Tibial nerve (tissue), 4 donors: ENCODE results near the gene AEBP1. TPM values are rescaled to one million over a fixed set of nuclear protein-coding genes. Genes with fewer than 3 reads are reported as not detected.

Experiments used
- DNase-seq, 2 donors: peaks; one replicate each; pipeline ENCODE4 v3.0.0-alpha.2; 2019; ENCODE audit warnings: low spot score in 2 of 2
- H3K27ac ChIP-seq, 4 donors: fragments of 200-600 bp; sonication (generic) in 3 of 4; one replicate each; pipeline ENCODE4 v1.5.1; 2017 to 2019; ENCODE audit warnings: mild to moderate bottlenecking in 1 of 4
- H3K27me3 ChIP-seq, 2 donors: fragments of 200-600 bp; sonication (generic) in 1 of 2; one replicate each; pipeline versions ENCODE4 v1.5.1 to v1.6.0; 2017 to 2019
- H3K36me3 ChIP-seq, 3 donors: fragments of 200-600 bp; sonication (generic); one replicate each; pipeline ENCODE4 v1.5.1; 2018 to 2019
- H3K4me1 ChIP-seq, 4 donors: fragments of 200-600 bp; sonication (generic) in 3 of 4; one replicate each; pipeline ENCODE4 v1.5.1; 2017 to 2019
- H3K4me3 ChIP-seq, 4 donors: fragments of 200-600 bp; sonication (generic) in 3 of 4; one replicate each; pipeline ENCODE4 v1.5.1; 2017 to 2019; ENCODE audit warnings: mild to moderate bottlenecking in 1 of 4, moderate library complexity in 1 of 4
- H3K9me3 ChIP-seq, 4 donors: fragments of 200-600 bp; sonication (generic) in 3 of 4; one replicate each; pipeline ENCODE4 v1.5.1; 2017 to 2019
- EP300 ChIP-seq, 2 donors: sonication (generic); formaldehyde crosslinking; IDR thresholded peaks; one replicate each; pipeline ENCODE4 v1.6.1; 2017; ENCODE audit warnings: antibody characterized with exemption in 2 of 2, mild to moderate bottlenecking in 1 of 2
- POLR2A ChIP-seq, 2 donors: fragments of 450-650 bp; IDR thresholded peaks; one replicate each; pipeline ENCODE4 v1.6.1; 2017; ENCODE audit warnings: antibody characterized with exemption in 2 of 2, mild to moderate bottlenecking in 2 of 2, moderate library complexity in 2 of 2
- WGBS, 2 donors: methylation state at CpG; one replicate each; pipeline ENCODE4 v1.1.5; 2018; 5-methylcytosine and 5-hydroxymethylcytosine counted together
- total RNA-seq, 4 donors: library from RNA; depleted of rRNA; stranded (reverse); fragments of >200 nt; gene quantifications; one replicate each; pipeline ENCODE4 v1.1.0, GENCODE V29; 2016
- TF ChIP-seq, protein P1 (sequence below), 5 experiments: fragments of 200-600 bp in 3 of 5; fragments of 450-650 bp in 2 of 5; sonication (generic) in 3 of 5; IDR thresholded peaks; one replicate each; pipeline ENCODE4 v1.5.1; 2016 to 2019; ENCODE audit warnings: antibody characterized with exemption in 5 of 5, mild to moderate bottlenecking in 3 of 5, moderate library complexity in 2 of 5

AEBP1 gene
- total RNA-seq = 100 to 1,000 TPM; 142 to 440 (median 264) TPM

DNA sequence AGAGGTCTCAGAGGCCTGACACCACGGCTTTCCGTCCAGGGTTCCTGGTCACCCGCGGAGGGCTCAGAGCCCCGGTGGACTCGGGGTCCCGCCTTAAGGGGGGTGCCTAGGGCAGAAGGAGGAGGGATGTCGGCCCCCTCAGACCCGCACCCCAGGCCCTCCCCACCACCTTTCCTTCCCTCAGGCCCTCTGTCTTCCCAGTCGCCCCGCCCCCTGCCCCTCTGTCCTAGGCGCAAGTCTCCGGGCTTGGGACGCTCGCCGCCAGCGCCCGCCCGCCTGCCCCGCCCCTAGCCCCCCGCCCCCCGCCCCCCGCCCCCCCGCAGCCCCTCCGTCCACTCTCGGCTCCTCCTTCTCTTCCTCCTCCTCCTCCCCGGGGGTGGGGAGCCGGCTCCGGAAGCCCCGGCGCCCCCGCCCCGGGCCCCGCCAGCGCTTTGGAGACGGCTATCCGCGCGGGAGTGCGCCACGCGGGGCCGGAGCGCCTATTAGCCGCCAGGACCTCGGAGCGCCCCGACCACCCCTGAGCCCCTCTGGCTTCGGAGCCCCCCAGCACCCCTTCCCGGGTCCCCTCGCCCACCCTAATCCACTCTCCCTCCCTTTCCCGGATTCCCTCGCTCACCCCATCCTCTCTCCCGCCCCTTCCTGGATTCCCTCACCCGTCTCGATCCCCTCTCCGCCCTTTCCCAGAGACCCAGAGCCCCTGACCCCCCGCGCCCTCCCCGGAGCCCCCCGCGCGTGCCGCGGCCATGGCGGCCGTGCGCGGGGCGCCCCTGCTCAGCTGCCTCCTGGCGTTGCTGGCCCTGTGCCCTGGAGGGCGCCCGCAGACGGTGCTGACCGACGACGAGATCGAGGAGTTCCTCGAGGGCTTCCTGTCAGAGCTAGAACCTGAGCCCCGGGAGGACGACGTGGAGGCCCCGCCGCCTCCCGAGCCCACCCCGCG lies at the start of gene AEBP1:
AEBP1 (plus strand) TSS at position 423 of the 937 bp plus-strand sequence; CDS start at position 744, 321 bp downstream.
- WGBS, 2 donors = 2% methylated on average over 58 to 61 of the region's 87 CpGs
- peak within 1 kb of the TSS; percentile 51 to 78 (median 56) for H3K4me3 ChIP-seq
- peaks cover 0 to 28% (median 0%) of the 10 kb centered on the region in 3 donors for H3K36me3 ChIP-seq
- TF ChIP-seq POLR2A (IDR thresholded peaks at IDR 0.05) = no peak
- TF ChIP-seq, protein P1, sequence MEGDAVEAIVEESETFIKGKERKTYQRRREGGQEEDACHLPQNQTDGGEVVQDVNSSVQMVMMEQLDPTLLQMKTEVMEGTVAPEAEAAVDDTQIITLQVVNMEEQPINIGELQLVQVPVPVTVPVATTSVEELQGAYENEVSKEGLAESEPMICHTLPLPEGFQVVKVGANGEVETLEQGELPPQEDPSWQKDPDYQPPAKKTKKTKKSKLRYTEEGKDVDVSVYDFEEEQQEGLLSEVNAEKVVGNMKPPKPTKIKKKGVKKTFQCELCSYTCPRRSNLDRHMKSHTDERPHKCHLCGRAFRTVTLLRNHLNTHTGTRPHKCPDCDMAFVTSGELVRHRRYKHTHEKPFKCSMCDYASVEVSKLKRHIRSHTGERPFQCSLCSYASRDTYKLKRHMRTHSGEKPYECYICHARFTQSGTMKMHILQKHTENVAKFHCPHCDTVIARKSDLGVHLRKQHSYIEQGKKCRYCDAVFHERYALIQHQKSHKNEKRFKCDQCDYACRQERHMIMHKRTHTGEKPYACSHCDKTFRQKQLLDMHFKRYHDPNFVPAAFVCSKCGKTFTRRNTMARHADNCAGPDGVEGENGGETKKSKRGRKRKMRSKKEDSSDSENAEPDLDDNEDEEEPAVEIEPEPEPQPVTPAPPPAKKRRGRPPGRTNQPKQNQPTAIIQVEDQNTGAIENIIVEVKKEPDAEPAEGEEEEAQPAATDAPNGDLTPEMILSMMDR (IDR thresholded peaks at IDR 0.05) = no peak
- TF ChIP-seq EP300 (IDR thresholded peaks at IDR 0.05) = no peak
- DNase-seq = no peak
- H3K9me3 ChIP-seq = no peaks in the 10 kb centered on the region
- peak within 1 kb of the TSS; percentile 74 to 97 (median 91) for H3K27ac ChIP-seq
- H3K27me3 ChIP-seq = no peaks in the 10 kb centered on the region
- H3K4me1 ChIP-seq = peaks cover 0 to 79% (median 24%) of the 10 kb centered on the region in 4 donors

DNA sequence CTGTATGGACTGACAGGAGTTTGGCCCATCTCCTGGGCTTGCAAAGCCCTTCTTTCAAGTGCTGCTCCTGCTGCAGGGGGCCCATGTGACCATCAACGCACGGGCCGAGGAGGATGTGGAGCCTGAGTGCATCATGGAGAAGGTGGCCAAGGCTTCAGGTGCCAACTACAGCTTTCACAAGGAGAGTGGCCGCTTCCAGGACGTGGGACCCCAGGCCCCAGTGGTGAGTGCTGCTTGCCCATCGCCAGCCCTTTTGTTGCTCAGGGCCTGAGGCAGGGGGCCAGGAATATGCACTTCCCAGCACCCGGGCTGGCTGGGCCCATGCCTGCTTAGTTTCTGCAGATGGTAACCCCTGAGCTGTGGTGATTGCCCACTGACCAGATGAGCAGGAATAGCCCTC lies 47.5 kb upstream of the AEBP1 start:
- H3K36me3 ChIP-seq = peaks cover 12 to 100% (median 50%) of the 10 kb centered on the region in 3 donors
- no peaks in the 10 kb centered on the region for H3K4me1 ChIP-seq
- TF ChIP-seq, protein P1 (IDR thresholded peaks at IDR 0.05) = no peak
- TF ChIP-seq POLR2A (IDR thresholded peaks at IDR 0.05) (no peak), EP300 (IDR thresholded peaks at IDR 0.05) (no peak)
- H3K4me3 ChIP-seq = no peak overlapping the region
- no peaks in the 10 kb centered on the region for H3K9me3 ChIP-seq
- H3K27me3 ChIP-seq = no peaks in the 10 kb centered on the region
- WGBS, 2 donors = 94 to 96% methylated on average over 3 to 6 of the region's 7 CpGs
- no peak overlapping the region for H3K27ac ChIP-seq
- no peak for DNase-seq

DNA sequence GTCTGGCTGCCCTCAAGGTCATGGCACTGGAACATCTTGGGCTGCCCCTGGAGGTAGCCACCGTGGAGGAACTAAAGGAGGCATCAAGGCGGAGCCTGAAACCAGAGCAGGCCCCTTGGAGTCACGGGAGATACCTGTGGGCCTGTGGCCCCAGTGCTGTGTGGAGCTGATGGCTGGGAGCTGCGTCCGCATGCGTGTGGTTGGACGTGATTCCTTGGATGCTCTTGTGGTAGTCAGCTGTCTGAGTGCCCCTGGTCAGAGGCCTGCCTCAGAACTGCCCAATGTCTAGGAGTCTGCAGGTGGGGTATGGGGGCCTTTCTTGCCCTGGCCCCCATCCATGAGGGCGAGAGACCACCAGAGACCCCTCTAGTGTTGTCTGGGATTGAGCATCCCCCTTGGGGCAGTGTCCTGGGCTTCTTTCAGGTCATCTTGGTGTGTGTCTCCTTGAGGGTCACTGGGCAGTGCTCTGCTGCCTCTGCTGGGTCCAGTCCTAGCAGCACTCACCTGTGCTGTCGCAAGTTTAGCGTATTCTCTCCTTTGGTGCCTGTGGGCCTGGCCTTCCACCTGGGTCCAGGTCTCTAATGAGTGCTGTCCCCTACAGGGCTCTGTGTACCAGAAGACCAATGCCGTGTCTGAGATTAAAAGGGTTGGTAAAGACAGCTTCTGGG lies 46.8 kb upstream of the AEBP1 start:
- no peak for DNase-seq
- H3K27me3 ChIP-seq = no peaks in the 10 kb centered on the region
- 88% methylated on average over 5 to 8 of the region's 11 CpGs for WGBS, 2 donors
- no peaks in the 10 kb centered on the region for H3K9me3 ChIP-seq
- no peak overlapping the region for H3K27ac ChIP-seq
- H3K4me1 ChIP-seq = no peaks in the 10 kb centered on the region
- no peak overlapping the region for H3K4me3 ChIP-seq
- TF ChIP-seq, protein P1 (IDR thresholded peaks at IDR 0.05) = no peak
- peaks cover 8 to 100% (median 46%) of the 10 kb centered on the region in 3 donors for H3K36me3 ChIP-seq

DNA sequence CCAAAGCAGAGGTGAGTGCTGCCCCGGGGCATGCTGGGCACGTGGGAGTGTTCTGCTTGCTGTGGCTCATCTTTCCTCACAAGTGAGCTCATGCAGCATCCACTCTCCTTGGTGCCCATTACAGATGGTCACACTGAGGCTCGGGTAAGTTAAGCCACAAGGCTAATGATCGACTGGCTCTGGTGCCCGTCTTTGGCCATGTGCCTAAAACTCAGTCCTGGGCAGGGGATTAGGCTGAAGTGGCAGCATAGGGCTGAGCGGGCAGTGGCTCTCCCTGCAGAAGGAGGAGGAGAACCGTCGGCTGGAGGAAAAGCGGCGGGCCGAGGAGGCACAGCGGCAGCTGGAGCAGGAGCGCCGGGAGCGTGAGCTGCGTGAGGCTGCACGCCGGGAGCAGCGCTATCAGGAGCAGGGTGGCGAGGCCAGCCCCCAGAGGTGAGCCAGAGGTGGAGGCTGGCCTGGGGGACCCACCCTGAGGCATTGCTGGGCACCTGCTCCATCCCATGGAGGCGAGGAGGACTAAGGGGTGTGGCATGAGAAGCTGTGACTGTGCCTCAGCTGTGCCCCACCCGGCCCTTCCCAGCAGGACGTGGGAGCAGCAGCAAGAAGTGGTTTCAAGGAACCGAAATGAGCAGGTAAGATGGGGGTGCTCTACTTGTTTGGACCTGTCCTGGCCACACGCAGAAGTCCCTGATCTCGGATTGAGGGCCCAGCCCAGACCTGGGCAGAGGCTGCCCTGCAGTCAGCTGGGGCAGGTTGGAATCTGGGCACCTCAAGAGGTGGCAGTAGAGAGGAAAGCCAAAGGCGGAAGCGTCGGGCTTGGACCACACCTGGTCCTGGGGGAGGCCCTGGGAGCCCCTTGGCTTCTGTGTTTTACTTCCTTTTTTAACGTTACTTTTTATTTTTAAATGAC lies 46.0 kb upstream of the AEBP1 start:
- H3K27me3 ChIP-seq = no peaks in the 10 kb centered on the region
- DNase-seq = no peak
- H3K4me1 ChIP-seq = peaks cover 0 to 6% (median 3%) of the 10 kb centered on the region in 4 donors
- 90% methylated on average over 30 of the region's 30 CpGs for WGBS, 2 donors
- no peak overlapping the region for H3K4me3 ChIP-seq
- peaks cover 8 to 96% (median 46%) of the 10 kb centered on the region in 3 donors for H3K36me3 ChIP-seq
- TF ChIP-seq, protein P1 (IDR thresholded peaks at IDR 0.05) = no peak
- TF ChIP-seq POLR2A (IDR thresholded peaks at IDR 0.05) = no peak
- no peak for TF ChIP-seq EP300 (IDR thresholded peaks at IDR 0.05)
- H3K27ac ChIP-seq = peak overlapping the region in 1 of 4 donors; percentile 40
- H3K9me3 ChIP-seq = no peaks in the 10 kb centered on the region
